HG02623 (cell line): ENCODE measurements around the gene XKR3.
"Not testable (repeated sequence)": the region's sequence is repeated elsewhere in the genome, so short reads cannot be mapped to it uniquely, and the experiment has no call there.

Source experiments
- ATAC-seq: cut with Tn5 transposase; IDR thresholded peaks from one replicate; pipeline ENCODE4 v1.9.1; 2021; ENCODE audit warnings: moderate library complexity; ENCODE audit not compliant: unreplicated experiment

Gene XKR3

DNA sequence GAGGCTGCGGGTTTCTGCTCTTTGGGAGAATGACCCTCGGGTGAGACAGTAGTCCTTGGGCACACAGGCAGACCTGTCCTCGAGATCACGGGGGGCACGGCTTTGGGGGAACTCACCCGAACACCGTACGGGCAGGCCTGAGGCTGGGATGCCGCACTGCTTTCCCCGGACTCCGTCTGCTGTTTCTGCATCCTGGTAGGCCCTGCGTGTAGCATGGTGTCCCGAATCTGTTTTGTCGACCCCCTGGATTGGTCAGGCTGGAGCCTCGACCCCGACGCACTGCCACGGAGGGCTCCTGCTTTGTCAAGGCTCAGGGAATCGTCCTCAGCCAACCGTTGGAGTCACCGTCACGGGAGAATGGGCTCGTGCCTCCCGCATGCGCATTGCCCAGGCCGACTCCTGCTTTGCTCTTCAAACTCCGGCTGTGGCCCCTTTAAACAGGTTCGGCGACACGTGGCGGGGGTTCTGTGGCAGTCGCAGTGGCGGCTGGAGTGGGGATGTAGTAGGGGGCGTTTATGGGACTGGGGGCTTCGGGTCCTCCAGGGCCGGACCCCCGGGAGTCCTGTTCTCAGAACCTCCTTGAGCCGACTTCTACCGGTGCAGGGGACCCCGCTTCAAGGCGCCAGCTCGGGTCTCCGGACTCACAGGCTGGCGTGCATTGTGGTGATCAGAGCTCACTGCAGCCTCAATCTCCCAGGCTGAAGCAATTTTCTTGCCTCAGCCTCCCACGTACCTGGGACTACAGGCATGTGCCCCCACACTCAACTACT lies 76.9 kb downstream of the XKR3 start:
- ATAC-seq = not testable (repeated sequence)

- ATAC-seq = not testable (repeated sequence)
Measured at GRCh38 chr22:16747266-16748159, 77.7 kb downstream of the XKR3 start.

DNA sequence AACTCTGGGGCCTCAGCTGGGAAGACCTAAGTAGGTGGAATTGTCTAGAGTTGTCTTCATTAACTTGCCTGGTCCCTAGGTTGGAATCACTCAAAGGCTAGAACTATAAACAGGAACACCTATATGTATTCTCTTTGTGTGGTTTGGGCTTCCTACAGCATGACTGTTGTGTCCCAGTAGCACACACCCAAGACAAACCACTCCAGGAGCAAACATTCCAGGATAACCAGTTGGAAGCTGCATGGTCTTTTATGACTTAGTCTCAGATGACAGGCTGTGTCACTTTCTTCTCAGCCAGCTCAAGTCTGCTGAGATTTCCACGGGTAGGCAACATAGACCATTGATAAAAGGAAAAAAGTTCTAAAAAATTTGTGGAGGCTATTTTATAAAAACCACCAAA lies 90.9 kb downstream of the XKR3 start:
- not testable (repeated sequence) for ATAC-seq
